Neural crest cell (in vitro differentiated cells): Measurements from ENCODE around the gene PRKCI. TPM values are rescaled to one million over a fixed set of nuclear protein-coding genes. Genes with fewer than 3 reads are reported as not detected.

ENCODE experiments used
- DNase-seq: peaks from one replicate; pipeline ENCODE4 v3.0.0; 2021; ENCODE audit warnings: low read depth, mixed read lengths, low spot score
- H3K27ac Mint-ChIP-seq: one replicate; pipeline ENCODE4 v1.8.0; 2021; ENCODE audit warnings: mild to moderate bottlenecking, mixed read lengths; ENCODE audit not compliant: unreplicated experiment
- H3K27me3 Mint-ChIP-seq: 2 replicates; pipeline ENCODE4 v1.8.0; 2021; ENCODE audit warnings: low read depth, mild to moderate bottlenecking, mixed read lengths
- H3K36me3 Mint-ChIP-seq: 2 replicates; pipeline ENCODE4 v1.8.0; 2021; ENCODE audit warnings: low read depth, mild to moderate bottlenecking, mixed read lengths
- H3K4me1 Mint-ChIP-seq: 2 replicates; pipeline ENCODE4 v1.8.0; 2021; ENCODE audit warnings: mixed read lengths
- H3K4me3 Mint-ChIP-seq: one replicate; pipeline ENCODE4 v1.8.0; 2021; ENCODE audit warnings: mild to moderate bottlenecking, mixed read lengths
- H3K9me3 Mint-ChIP-seq: 2 replicates; pipeline ENCODE4 v1.8.0; 2021; ENCODE audit warnings: mixed read lengths
- total RNA-seq: library from RNA; stranded (reverse); gene quantifications from 2 replicates; pipeline ENCODE4 v1.2.1, GENCODE V29; 2021
- TF ChIP-seq, protein P1 (sequence below): fragments of 200-600 bp; sonication (generic); conservative IDR thresholded peaks from 2 replicates; pipeline ENCODE4 v1.5.0; 2021; ENCODE audit warnings: antibody characterized with exemption, mild to moderate bottlenecking

PRKCI gene
- total RNA-seq, 1 donor from 2014 or later: 33.4 TPM

DNA sequence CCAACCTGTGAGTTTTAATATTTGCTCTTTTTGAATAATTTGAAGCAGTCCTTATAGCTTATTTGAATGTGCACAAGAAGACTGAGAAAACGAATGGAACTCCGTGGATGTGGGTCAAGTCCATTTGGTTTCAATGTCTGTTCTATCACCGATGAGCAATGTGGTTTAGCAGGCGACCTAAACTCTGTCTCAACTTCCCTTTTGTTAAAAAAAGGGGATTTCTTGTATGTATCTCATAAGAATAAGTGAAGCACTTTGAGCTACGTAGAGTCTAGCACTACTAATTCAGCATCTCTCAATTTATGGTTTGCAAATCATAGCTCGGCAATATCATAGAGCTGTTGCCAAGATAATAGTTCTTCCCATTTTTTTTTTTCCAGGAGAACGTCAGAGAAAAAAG is 130.7 kb downstream of the PRKCI start:
- no peaks in the 10 kb centered on the region for H3K27me3 Mint-ChIP-seq
- no peak overlapping the region for H3K4me3 Mint-ChIP-seq
- no peaks in the 10 kb centered on the region for H3K36me3 Mint-ChIP-seq
- no peak for DNase-seq
- TF ChIP-seq, protein P1, sequence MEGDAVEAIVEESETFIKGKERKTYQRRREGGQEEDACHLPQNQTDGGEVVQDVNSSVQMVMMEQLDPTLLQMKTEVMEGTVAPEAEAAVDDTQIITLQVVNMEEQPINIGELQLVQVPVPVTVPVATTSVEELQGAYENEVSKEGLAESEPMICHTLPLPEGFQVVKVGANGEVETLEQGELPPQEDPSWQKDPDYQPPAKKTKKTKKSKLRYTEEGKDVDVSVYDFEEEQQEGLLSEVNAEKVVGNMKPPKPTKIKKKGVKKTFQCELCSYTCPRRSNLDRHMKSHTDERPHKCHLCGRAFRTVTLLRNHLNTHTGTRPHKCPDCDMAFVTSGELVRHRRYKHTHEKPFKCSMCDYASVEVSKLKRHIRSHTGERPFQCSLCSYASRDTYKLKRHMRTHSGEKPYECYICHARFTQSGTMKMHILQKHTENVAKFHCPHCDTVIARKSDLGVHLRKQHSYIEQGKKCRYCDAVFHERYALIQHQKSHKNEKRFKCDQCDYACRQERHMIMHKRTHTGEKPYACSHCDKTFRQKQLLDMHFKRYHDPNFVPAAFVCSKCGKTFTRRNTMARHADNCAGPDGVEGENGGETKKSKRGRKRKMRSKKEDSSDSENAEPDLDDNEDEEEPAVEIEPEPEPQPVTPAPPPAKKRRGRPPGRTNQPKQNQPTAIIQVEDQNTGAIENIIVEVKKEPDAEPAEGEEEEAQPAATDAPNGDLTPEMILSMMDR: no peak
- peaks cover 27% of the 10 kb centered on the region for H3K4me1 Mint-ChIP-seq
- H3K9me3 Mint-ChIP-seq: no peaks in the 10 kb centered on the region
- no peak overlapping the region for H3K27ac Mint-ChIP-seq

DNA sequence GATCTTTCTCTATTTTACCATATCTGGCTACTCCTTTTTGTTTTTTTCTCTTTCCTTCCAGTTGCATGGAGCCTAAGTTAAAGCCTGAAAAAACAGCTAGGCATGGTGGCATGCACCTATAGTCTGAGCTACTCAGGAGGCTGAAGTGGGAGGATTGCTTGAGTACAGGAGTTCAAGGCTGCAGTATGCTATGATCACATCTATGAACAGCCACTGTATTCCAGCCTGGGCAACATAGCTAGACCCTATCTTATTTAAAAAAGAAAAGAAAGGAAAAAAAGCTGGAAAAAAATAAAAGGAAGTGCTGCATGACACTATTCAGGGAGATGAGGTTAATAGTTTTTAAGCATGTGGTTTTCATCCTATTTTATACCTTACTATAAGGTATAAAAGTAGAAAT is 131.3 kb downstream of the PRKCI start:
- no peaks in the 10 kb centered on the region for H3K36me3 Mint-ChIP-seq
- H3K9me3 Mint-ChIP-seq: no peaks in the 10 kb centered on the region
- DNase-seq: no peak
- peaks cover 31% of the 10 kb centered on the region for H3K4me1 Mint-ChIP-seq
- peaks cover 2% of the 10 kb centered on the region for H3K27me3 Mint-ChIP-seq
- no peak overlapping the region for H3K27ac Mint-ChIP-seq
- H3K4me3 Mint-ChIP-seq: peak overlapping the region; percentile 45
- TF ChIP-seq, protein P1: no peak

DNA sequence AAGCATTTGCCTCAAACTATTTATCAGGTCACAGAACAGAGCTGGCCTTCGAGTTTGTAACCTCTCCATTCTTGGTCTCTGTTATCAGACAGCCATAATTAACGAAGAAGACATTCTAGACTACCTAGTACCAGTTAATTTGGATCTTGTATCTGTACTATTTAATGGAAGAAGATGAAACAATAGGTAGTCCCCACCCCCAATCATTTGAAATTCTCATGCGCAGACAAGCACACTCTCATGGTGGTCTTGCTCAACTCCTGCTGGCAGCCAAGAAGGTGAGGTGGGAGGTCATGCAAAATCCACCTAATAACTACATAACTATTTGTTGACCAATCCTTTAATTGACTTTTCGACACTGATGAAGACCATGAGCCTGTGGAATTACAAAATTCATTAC is 132.5 kb downstream of the PRKCI start:
- TF ChIP-seq, protein P1: no peak
- Mint-ChIP-seq H3K27me3 (peaks cover 5% of the 10 kb centered on the region), H3K36me3 (no peaks in the 10 kb centered on the region), H3K4me3 (peak overlapping the region; percentile 31), H3K4me1 (peaks cover 37% of the 10 kb centered on the region), H3K27ac (no peak overlapping the region), H3K9me3 (no peaks in the 10 kb centered on the region)
- no peak for DNase-seq

Other genes with a start within 250 kb of the PRKCI start
- gene GPR160, start 184.4 kb upstream of the PRKCI start, total RNA-seq: 0.21 and 0.23 TPM in 2 replicates
- gene PHC3, start 40.7 kb upstream of the PRKCI start, total RNA-seq: 35.2 and 37.1 TPM in 2 replicates
- gene SKIL, start 135.3 kb downstream of the PRKCI start, total RNA-seq: 17.7 and 18.0 TPM in 2 replicates
- gene CLDN11, start 196.4 kb downstream of the PRKCI start, total RNA-seq: 1.8 and 2.0 TPM in 2 replicates